H1 (cell line): ENCODE data around the gene GFY. TPM values are rescaled to one million over a fixed set of nuclear protein-coding genes. Genes with fewer than 3 reads are reported as not detected.

Source experiments
- CTCF ChIA-PET: fragments of 300-600 bp; sonication (Branson Sonifier 250); formaldehyde crosslinking; loops from one replicate; lab custom pipeline; 2021; ENCODE audit not compliant: partially characterized antibody; lab: Charles Lee
- POLR2A ChIA-PET: fragments of 300-600 bp; sonication (Branson Sonifier 250); formaldehyde crosslinking; loops from one replicate; lab custom pipeline; 2021; ENCODE audit warnings: inconsistent platforms; ENCODE audit not compliant: partially characterized antibody; lab: Charles Lee
- DNase-seq, 2 experiments: peaks; one replicate each; pipeline versions ENCODE4 v3.0.0 to v3.0.0-alpha.2; 2010 to 2022; ENCODE audit warnings: low spot score in 2 of 2, low read depth in 1 of 2, mixed read lengths in 1 of 2
- FAIRE-seq: peaks from 2 replicates; lab custom pipeline; 2011; peaks lifted over from hg19 to GRCh38; lab: Jason Lieb, UNC
- H2AFZ ChIP-seq: 2 replicates; pipeline ENCODE4 v1.8.1; 2012; ENCODE audit warnings: low read length, inconsistent platforms
- H2AK5ac ChIP-seq: 2 replicates; pipeline ENCODE4 v1.6.1; 2013; ENCODE audit warnings: low read depth, low read length
- H2BK120ac ChIP-seq: replicated peaks from 2 replicates; pipeline ENCODE3; 2013; ENCODE audit warnings: low read depth, low read length, inconsistent platforms
- H2BK12ac ChIP-seq: 2 replicates; pipeline ENCODE4 v1.6.1; 2013; ENCODE audit warnings: low read depth, low read length
- H2BK15ac ChIP-seq: 2 replicates; pipeline ENCODE4 v1.6.1; 2013; ENCODE audit warnings: low read length
- H2BK20ac ChIP-seq: 2 replicates; pipeline ENCODE4 v1.6.1; 2013; ENCODE audit warnings: low read length
- H2BK5ac ChIP-seq: 2 replicates; pipeline ENCODE4 v1.6.1; 2013; ENCODE audit warnings: low read depth, low read length
- H3K14ac ChIP-seq: 2 replicates; pipeline ENCODE4 v1.6.1; 2013; ENCODE audit warnings: inconsistent platforms; ENCODE audit not compliant: insufficient read length
- H3K18ac ChIP-seq: 2 replicates; pipeline ENCODE4 v1.6.1; 2013; ENCODE audit warnings: low read length; ENCODE audit errors: extremely low read depth
- H3K23ac ChIP-seq: 2 replicates; pipeline ENCODE4 v1.6.1; 2013; ENCODE audit warnings: inconsistent platforms; ENCODE audit not compliant: insufficient read length
- H3K23me2 ChIP-seq: 2 replicates; pipeline ENCODE4 v1.6.1; 2013; ENCODE audit warnings: low read depth, low read length
- H3K27ac ChIP-seq: 2 replicates; pipeline ENCODE4 v1.6.1; 2011; ENCODE audit warnings: low read depth, low read length, inconsistent platforms
- H3K27me3 ChIP-seq, 4 experiments: replicated peaks in 1 of 4; 1 replicate in 1 of 4; 2 replicates in 3 of 4; pipeline versions ENCODE4 v1.6.1 to v1.8.1; 2011 to 2013; ENCODE audit warnings: low read length in 3 of 4, mild to moderate bottlenecking in 3 of 4, inconsistent platforms in 2 of 4, mixed read lengths in 2 of 4, moderate library complexity in 1 of 4; ENCODE audit not compliant: control insufficient read depth in 3 of 4, insufficient read depth in 3 of 4; ENCODE audit errors: extremely low read depth in 1 of 4
- H3K36me3 ChIP-seq, 4 experiments: 2 replicates each; pipeline versions ENCODE4 v1.6.1 to v1.8.1; 2011 to 2013; ENCODE audit warnings: mild to moderate bottlenecking in 4 of 4, low read length in 3 of 4, moderate library complexity in 2 of 4, control low read depth in 1 of 4, inconsistent platforms in 1 of 4; ENCODE audit not compliant: insufficient read depth in 4 of 4, control insufficient read depth in 2 of 4
- H3K4ac ChIP-seq: replicated peaks from 2 replicates; pipeline ENCODE3; 2013; ENCODE audit warnings: low read length, low read depth, mixed read lengths, inconsistent platforms; ENCODE audit not compliant: insufficient read length
- H3K4me1 ChIP-seq, 4 experiments: replicated peaks in 1 of 4; 1 replicate in 1 of 4; 2 replicates in 3 of 4; pipeline versions ENCODE4 v1.6.1 to v1.8.1; 2011 to 2013; ENCODE audit warnings: low read length in 3 of 4, inconsistent platforms in 2 of 4, mixed read lengths in 1 of 4; ENCODE audit not compliant: insufficient read depth in 4 of 4, control insufficient read depth in 3 of 4
- H3K4me2 ChIP-seq, 2 experiments: 2 replicates each; pipeline versions ENCODE4 v1.6.1 to v1.8.1; 2011 to 2013; ENCODE audit warnings: low read depth in 2 of 2, low read length in 2 of 2, control low read depth in 1 of 2, inconsistent platforms in 1 of 2, mild to moderate bottlenecking in 1 of 2; ENCODE audit not compliant: insufficient read depth in 1 of 2
- H3K4me3 ChIP-seq, 4 experiments: fragments of 200-600, 300-600 bp in 1 of 4; sonication (generic), shearing (Covaris generic), sonication (Bioruptor Twin) in 1 of 4; 2 replicates each; pipeline versions ENCODE4 v1.5.1 to v1.8.1; 2011 to 2016; ENCODE audit warnings: low read length in 4 of 4, low read depth in 3 of 4, control low read depth in 2 of 4, inconsistent platforms in 2 of 4, mild to moderate bottlenecking in 2 of 4, mixed read lengths in 1 of 4, moderate library complexity in 1 of 4; ENCODE audit not compliant: insufficient read depth in 2 of 4; ENCODE audit errors: extremely low read depth in 1 of 4
- H3K56ac ChIP-seq: replicated peaks from 2 replicates; pipeline ENCODE3; 2013; ENCODE audit warnings: low read depth, mild to moderate bottlenecking, mixed read lengths, low read length, inconsistent platforms; ENCODE audit not compliant: insufficient read length
- H3K79me1 ChIP-seq: 2 replicates; pipeline ENCODE4 v1.6.1; 2013; ENCODE audit warnings: low read depth, low read length, control low read depth
- H3K79me2 ChIP-seq, 2 experiments: 2 replicates each; pipeline versions ENCODE4 v1.6.1 to v1.8.1; 2012 to 2013; ENCODE audit warnings: low read length in 2 of 2, mild to moderate bottlenecking in 2 of 2, inconsistent platforms in 1 of 2; ENCODE audit not compliant: insufficient read depth in 2 of 2, control insufficient read depth in 1 of 2
- H3K9ac ChIP-seq, 4 experiments: replicated peaks in 1 of 4; 1 replicate in 1 of 4; 2 replicates in 3 of 4; pipeline versions ENCODE4 v1.6.1 to v1.8.1; 2011 to 2013; ENCODE audit warnings: low read depth in 3 of 4, low read length in 3 of 4, control low read depth in 2 of 4, mild to moderate bottlenecking in 2 of 4, moderate library complexity in 2 of 4, inconsistent platforms in 1 of 4; ENCODE audit errors: extremely low read depth in 1 of 4
- H3K9me3 ChIP-seq, 2 experiments: 2 replicates each; pipeline versions ENCODE4 v1.6.1 to v1.8.1; 2012 to 2013; ENCODE audit warnings: mild to moderate bottlenecking in 2 of 2, moderate library complexity in 2 of 2, control low read depth in 1 of 2, inconsistent platforms in 1 of 2, low read depth in 1 of 2, low read length in 1 of 2, mixed read lengths in 1 of 2; ENCODE audit not compliant: insufficient read depth in 2 of 2
- H4K20me1 ChIP-seq, 2 experiments: replicated peaks in 1 of 2; 2 replicates each; pipeline versions ENCODE3 to v1.8.1; 2011 to 2013; ENCODE audit warnings: inconsistent platforms in 2 of 2, low read length in 2 of 2, mild to moderate bottlenecking in 1 of 2; ENCODE audit not compliant: insufficient read depth in 2 of 2, control insufficient read depth in 1 of 2
- H4K5ac ChIP-seq: 2 replicates; pipeline ENCODE4 v1.6.1; 2013; ENCODE audit warnings: low read length, low read depth, mixed read lengths, inconsistent platforms; ENCODE audit not compliant: insufficient read length
- H4K8ac ChIP-seq: 2 replicates; pipeline ENCODE4 v1.8.0; 2013; ENCODE audit warnings: mild to moderate bottlenecking, moderate library complexity, low read length, inconsistent platforms; ENCODE audit not compliant: insufficient read depth; ENCODE audit errors: extremely low read depth
- H4K91ac ChIP-seq: replicated peaks from 2 replicates; pipeline ENCODE3; 2013; ENCODE audit warnings: low read length, mixed read lengths, inconsistent platforms; ENCODE audit not compliant: insufficient read length
- ASH2L ChIP-seq: fragments of 200-600, 300-600 bp; sonication (generic); IDR thresholded peaks from one replicate; pipeline ENCODE4 v1.7.1; 2017; ENCODE audit warnings: low read length
- BCL11A ChIP-seq, 2 experiments: IDR thresholded peaks; one replicate each; pipeline ENCODE4 v1.6.1; 2011; ENCODE audit warnings: low read depth in 2 of 2, low read length in 2 of 2, mild to moderate bottlenecking in 2 of 2
- CBX5 ChIP-seq: fragments of 300-800, 300-1000 bp; sonication (generic); IDR thresholded peaks from 2 replicates; pipeline ENCODE4 v1.7.1; 2016; ENCODE audit warnings: antibody characterized with exemption, low read length, low read depth
- CBX8 ChIP-seq: fragments of 300-800, 300-1000 bp; sonication (generic); IDR thresholded peaks from 2 replicates; pipeline ENCODE4 v1.7.1; 2016; ENCODE audit warnings: low read depth, low read length, borderline replicate concordance
- EGR1 ChIP-seq: IDR thresholded peaks from 2 replicates; pipeline ENCODE4 v1.6.1; 2011; ENCODE audit warnings: low read depth, low read length, borderline replicate concordance
- GTF2F1 ChIP-seq: IDR thresholded peaks from 2 replicates; pipeline ENCODE4 v1.6.1; 2012; ENCODE audit warnings: low read depth, low read length, improper control_type of control experiment, borderline replicate concordance
- POLR2A ChIP-seq, 2 experiments: IDR thresholded peaks; 1 replicate in 1 of 2; 2 replicates in 1 of 2; pipeline ENCODE4 v1.6.1; 2011; ENCODE audit warnings: low read depth in 2 of 2, low read length in 2 of 2, mild to moderate bottlenecking in 2 of 2; ENCODE audit errors: control extremely low read depth in 1 of 2
- TCF12 ChIP-seq: IDR thresholded peaks from 2 replicates; pipeline ENCODE4 v1.6.1; 2011; ENCODE audit warnings: low read depth, mild to moderate bottlenecking, low read length
- WGBS, 2 experiments: shearing (Covaris generic) in 1 of 2; methylation state at CpG; one replicate each; pipeline versions ENCODE4 v1.1.6 to v1.1.7; 2013 to 2015; ENCODE audit warnings: low lambda C conversion rate in 2 of 2, mixed read lengths in 2 of 2, inconsistent platforms in 1 of 2, low coverage in 1 of 2, missing lambda C conversion rate in 1 of 2; ENCODE audit not compliant: insufficient replicate concordance in 2 of 2, insufficient coverage in 1 of 2, insufficient read length in 1 of 2; ENCODE audit errors: extremely low coverage in 1 of 2, missing lambda C conversion rate in 1 of 2; 5-methylcytosine and 5-hydroxymethylcytosine counted together
- polyA plus RNA-seq, 7 experiments: library from polyadenylated mRNA; depleted of rRNA in 3 of 7; stranded (reverse) in 5 of 7; unstranded in 2 of 7; fragments of >200 nt in 5 of 7; fragments of 200-250 nt in 2 of 7; gene quantifications; 1 replicate in 5 of 7; 2 replicates in 1 of 7; 4 replicates in 1 of 7; pipeline versions ENCODE4 v1.2.1 to v1.2.3, GENCODE V29; 2011 to 2013; ENCODE audit warnings: missing spikeins in 2 of 7, mixed read lengths in 2 of 7
- total RNA-seq: library from RNA; stranded (reverse); fragmentation: NEBNext Ultra II Directional; extraction: Animal tissue kit (Norgen Biotek cat#: 25700); gene quantifications from 2 replicates; pipeline ENCODE4 v1.2.1, GENCODE V29; 2021
- TF ChIP-seq, protein P1 (sequence below): IDR thresholded peaks from 2 replicates; pipeline ENCODE4 v1.6.1; 2012; ENCODE audit warnings: inconsistent platforms

GFY gene
- total and polyA plus RNA-seq, 2 of the 8 experiments (the other 6 are each of a cell fraction or from before 2014, with no cell fraction given) = 0.68 to 0.93 TPM

DNA sequence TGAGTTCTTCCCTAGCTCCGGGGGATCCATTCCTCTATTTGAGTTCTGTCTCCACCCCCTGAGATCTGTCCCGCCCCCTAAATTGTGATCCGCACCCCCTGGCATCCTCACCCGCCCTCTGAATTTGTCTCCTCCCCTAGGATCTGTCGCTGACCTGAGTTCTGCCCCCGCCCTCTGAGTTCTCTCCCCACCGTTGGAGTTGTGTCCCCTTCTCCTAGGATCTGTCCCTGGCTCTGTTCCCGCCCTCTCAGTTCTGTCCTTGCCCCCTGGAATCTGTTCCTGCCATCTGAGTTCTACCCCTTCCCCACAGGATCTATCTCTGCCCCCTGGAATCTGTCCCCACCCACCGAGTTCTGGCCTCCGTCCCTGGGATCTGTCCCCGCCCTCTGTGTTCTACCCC lies 17.2 kb downstream of the GFY start:
- peak overlapping the region; percentile 95; the same call in 1 of the 2 replicates for H2AFZ ChIP-seq

More for the DNA sequence above, 17.2 kb downstream of the GFY start:
- Histone ChIP-seq H2BK15ac (no peak overlapping the region), H2BK5ac (peak overlapping the region; percentile 55; the same call in 1 of the 2 replicates), H4K91ac (no peak overlapping the region), H2AK5ac (no peak overlapping the region), H4K8ac (no peak overlapping the region), H3K23ac (no peak overlapping the region), H3K18ac (no peak overlapping the region; the same call in none of the 2 replicates), H3K4me2 (peak overlapping the region; percentile 53 to 73), H3K23me2 (peaks cover 18% of the 10 kb centered on the region; the same call in 1 of the 2 replicates), H3K4me3 (peak overlapping the region; percentile 36 to 57 (median 44); a peak in 6 of 8 replicates), H3K27me3 (peaks cover 20 to 37% (median 35%) of the 10 kb centered on the region in 4 experiments), H3K27ac (no peak overlapping the region), H2BK20ac (no peak overlapping the region), H3K56ac (no peak overlapping the region), H3K9me3 (no peaks in the 10 kb centered on the region), H2BK120ac (no peak overlapping the region), H4K20me1 (peaks cover 3 to 6% of the 10 kb centered on the region in 2 experiments), H3K79me1 (no peaks in the 10 kb centered on the region), H4K5ac (no peak overlapping the region)
- FAIRE-seq (peak; percentile 68), DNase-seq (no peak)
- WGBS, 2 experiments = 0% methylated on average over 6 of the region's 11 CpGs; no CpG with 5 or more reads in 1 of the 2 experiments
- POLR2A ChIA-PET = interaction anchor here (1.0 to 4.1 kb wide), 7 partner anchors 8 to 235 kb away, joined by 3 to 13 read pairs (median 3); partner anchors contain the start of genes ALDH16A1, PIH1D1 and PRMT1
- TF ChIP-seq CBX5 (no peak), ASH2L (no peak), GTF2F1 (no peak), TCF12 (no peak), EGR1 (no peak), POLR2A (IDR thresholded peaks at IDR 0.05; ENCODE audit: control extremely low read depth in 1 of 2, low read depth in 2 of 2, low read length in 2 of 2) (no peak), BCL11A (IDR thresholded peaks at IDR 0.05; ENCODE audit: low read depth in 2 of 2, low read length in 2 of 2) (no peak), CBX8 (no peak)
- TF ChIP-seq, protein P1, sequence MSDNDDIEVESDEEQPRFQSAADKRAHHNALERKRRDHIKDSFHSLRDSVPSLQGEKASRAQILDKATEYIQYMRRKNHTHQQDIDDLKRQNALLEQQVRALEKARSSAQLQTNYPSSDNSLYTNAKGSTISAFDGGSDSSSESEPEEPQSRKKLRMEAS = no peak
- TF ChIP-seq, all 59 proteins: peak for 0
- Histone ChIP-seq H3K9ac (0 out of 7 replicates have a peak overlapping the region, but pooled peaks of 1 of the 4 experiments have one; percentile 13), H3K36me3 (peaks cover 5 to 9% (median 7%) of the 10 kb centered on the region in 4 experiments; a peak in 6 of 8 replicates), H3K14ac (no peak overlapping the region), H3K79me2 (no peaks in the 10 kb centered on the region), H3K4me1 (peaks cover 0 to 7% (median 4%) of the 10 kb centered on the region in 4 experiments; a peak in 4 of 7 replicates), H2BK12ac (peak overlapping the region; percentile 63; the same call in 1 of the 2 replicates), H3K4ac (no peak overlapping the region)
- CTCF ChIA-PET = interaction anchor here (0.9 to 7.9 kb wide), 14 partner anchors 12 to 716 kb away, joined by 3 to 88 read pairs (median 4); partner anchors contain the start of genes GFY and PTH2
